ENCODE results near the gene BLVRB. TPM values are rescaled to one million over a fixed set of nuclear protein-coding genes. Genes with fewer than 3 reads are reported as not detected.

Gene BLVRB
- total and polyA plus RNA-seq, 2 donors (not counting 3 experiments of a cell fraction or from before 2014, with no cell fraction given): 30.8 to 113 TPM

GRCh38 chr19:40443131-40443999, 22.2 kb downstream of the BLVRB start:
- Histone ChIP-seq H3K27me3 (ENCODE audit: control insufficient read depth in 2 of 2, insufficient read depth in 2 of 2, low read length in 2 of 2) (no peaks in the 10 kb centered on the region), H2AFZ (ENCODE audit: low read depth, low read length) (peak overlapping the region; percentile 32), H3K4me2 (ENCODE audit: insufficient read depth, low read length) (peak overlapping the region; percentile 72), H3K9me3 (replicated peaks; ENCODE audit: control insufficient read depth, insufficient read depth, low read length) (no peaks in the 10 kb centered on the region), H3K4me3 (replicated peaks in 1 of 3; ENCODE audit: insufficient read depth in 1 of 3, low read depth in 1 of 3, low read length in 3 of 3) (peak overlapping the region; percentile 52 to 98 (median 95)), H3K9me1 (replicated peaks; ENCODE audit: control insufficient read depth, extremely low read depth, insufficient read depth, low read length) (no peaks in the 10 kb centered on the region), H4K20me1 (replicated peaks; ENCODE audit: control insufficient read depth, extremely low read depth, insufficient read depth, low read length) (no peaks in the 10 kb centered on the region), H3K36me3 (ENCODE audit: control insufficient read depth in 2 of 2, extremely low read depth in 1 of 2, insufficient read depth in 2 of 2, low read length in 2 of 2) (peaks cover 9 to 12% of the 10 kb centered on the region in 2 experiments), H3K9ac (replicated peaks; ENCODE audit: extremely low read depth, insufficient read depth, low read length) (peak overlapping the region; percentile 95), H3K4me1 (ENCODE audit: control insufficient read depth, extremely low read depth, insufficient read depth, low read length) (peaks cover 9% of the 10 kb centered on the region), H3K27ac (ENCODE audit: insufficient read depth, low read depth, low read length) (peak overlapping the region; percentile 90), H3K79me2 (ENCODE audit: control insufficient read depth, insufficient read depth, low read length) (peaks cover 29% of the 10 kb centered on the region)
- intact Hi-C loops (cut with micrococcal nuclease): loop anchor here (1.0 to 10.0 kb wide), 6 partner anchors 10 to 361 kb away; partner anchors contain the start of genes AKT2, C19orf47, PLD3 and SERTAD1
- ChIA-PET CTCF (interaction anchor here (0.7 to 4.1 kb wide), 14 partner anchors 9 to 191 kb away, joined by 3 to 37 read pairs (median 5); partner anchors contain the start of genes BLVRB, PRX and SERTAD1), POLR2A (interaction anchor here (1.6 to 2.6 kb wide), 5 partner anchors 10 to 22 kb away, joined by 4 to 15 read pairs (median 13); partner anchors contain the start of genes BLVRB and SERTAD1)
- peak; percentile 99 for FAIRE-seq
- BruUV-seq (replicated peaks): TSS peak; percentile 96
- dilution Hi-C loops (cut with MboI; ENCODE audit: extremely low pct_ligation_motif_present, low sequenced_read_pairs): no loop called here
- peak; percentile 100 for DNase-seq (ENCODE audit: low read depth, low spot score)
- peak; percentile 61 for TF ChIP-seq POLR2AphosphoS5 (IDR thresholded peaks at IDR 0.05; ENCODE audit: insufficient read depth, low read depth, low read length)
- no peak for TF ChIP-seq GATA2 (IDR thresholded peaks at IDR 0.05; ENCODE audit: insufficient read depth, insufficient read length, low read depth, low read length)
- TF ChIP-seq JUN (IDR thresholded peaks at IDR 0.05; ENCODE audit: borderline replicate concordance, insufficient read depth, insufficient read length, low read depth): no peak
- TF ChIP-seq MYC (IDR thresholded peaks at IDR 0.05; ENCODE audit: low read depth, low read length): peak; percentile 11
- no peak for TF ChIP-seq FOS (IDR thresholded peaks at IDR 0.05; ENCODE audit: borderline replicate concordance, insufficient read depth, low read length)
- TF ChIP-seq, protein P1, sequence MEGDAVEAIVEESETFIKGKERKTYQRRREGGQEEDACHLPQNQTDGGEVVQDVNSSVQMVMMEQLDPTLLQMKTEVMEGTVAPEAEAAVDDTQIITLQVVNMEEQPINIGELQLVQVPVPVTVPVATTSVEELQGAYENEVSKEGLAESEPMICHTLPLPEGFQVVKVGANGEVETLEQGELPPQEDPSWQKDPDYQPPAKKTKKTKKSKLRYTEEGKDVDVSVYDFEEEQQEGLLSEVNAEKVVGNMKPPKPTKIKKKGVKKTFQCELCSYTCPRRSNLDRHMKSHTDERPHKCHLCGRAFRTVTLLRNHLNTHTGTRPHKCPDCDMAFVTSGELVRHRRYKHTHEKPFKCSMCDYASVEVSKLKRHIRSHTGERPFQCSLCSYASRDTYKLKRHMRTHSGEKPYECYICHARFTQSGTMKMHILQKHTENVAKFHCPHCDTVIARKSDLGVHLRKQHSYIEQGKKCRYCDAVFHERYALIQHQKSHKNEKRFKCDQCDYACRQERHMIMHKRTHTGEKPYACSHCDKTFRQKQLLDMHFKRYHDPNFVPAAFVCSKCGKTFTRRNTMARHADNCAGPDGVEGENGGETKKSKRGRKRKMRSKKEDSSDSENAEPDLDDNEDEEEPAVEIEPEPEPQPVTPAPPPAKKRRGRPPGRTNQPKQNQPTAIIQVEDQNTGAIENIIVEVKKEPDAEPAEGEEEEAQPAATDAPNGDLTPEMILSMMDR (IDR thresholded peaks at IDR 0.05; ENCODE audit: extremely low read depth in 1 of 2, insufficient read depth in 1 of 2, low read depth in 1 of 2, low read length in 2 of 2): no peak
- TF ChIP-seq EZH2 (IDR thresholded peaks at IDR 0.05; ENCODE audit: borderline replicate concordance, low read depth, low read length, severe bottlenecking): no peak
- TF ChIP-seq POLR2A (IDR thresholded peaks at IDR 0.05; ENCODE audit: low read depth, low read length): peak; percentile 43
- TF ChIP-seq, protein P2, sequence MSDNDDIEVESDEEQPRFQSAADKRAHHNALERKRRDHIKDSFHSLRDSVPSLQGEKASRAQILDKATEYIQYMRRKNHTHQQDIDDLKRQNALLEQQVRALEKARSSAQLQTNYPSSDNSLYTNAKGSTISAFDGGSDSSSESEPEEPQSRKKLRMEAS (IDR thresholded peaks at IDR 0.05; ENCODE audit: insufficient read depth, insufficient read length): peak; percentile 47
